PC-9 (cell line): ENCODE measurements around the gene CDYL2.

Experiments
- CTCF ChIP-seq: fragments of 200-600 bp; sonication (generic); conservative IDR thresholded peaks from 2 replicates; pipeline ENCODE4 v1.6.1; 2017; ENCODE audit warnings: mixed run types, antibody characterized with exemption, mild to moderate bottlenecking, moderate library complexity
- EZH2 ChIP-seq: fragments of 200-600 bp; sonication (generic); IDR thresholded peaks from 2 replicates; pipeline ENCODE4 v1.8.0; 2017; ENCODE audit warnings: antibody characterized with exemption, low read depth

- TF ChIP-seq EZH2 (no peak), CTCF (no peak)
These were observed 188.0 kb downstream of the CDYL2 start for GRCh38 chr16:80616362-80616761.
